Measurements from ENCODE around the gene RHOF. TPM values are rescaled to one million over a fixed set of nuclear protein-coding genes. Genes with fewer than 3 reads are reported as not detected.
A peak's percentile ranks its signal among the peaks of the same experiment; 100 is the strongest.

RHOF gene
- total and polyA plus RNA-seq, 2 of the 8 experiments (the other 6 are each of a cell fraction or from before 2014, with no cell fraction given) = 23.8 to 31.9 TPM

GRCh38 chr12:121806009-121806545 is 12.6 kb upstream of the RHOF start:
- Histone ChIP-seq H3K18ac (ENCODE audit: extremely low read depth, low read length) (no peak overlapping the region), H3K27ac (ENCODE audit: low read depth, low read length) (no peak overlapping the region), H3K4ac (replicated peaks; ENCODE audit: insufficient read length, low read depth, low read length) (no peak overlapping the region), H3K27me3 (replicated peaks in 1 of 4; ENCODE audit: control insufficient read depth in 3 of 4, extremely low read depth in 1 of 4, insufficient read depth in 3 of 4, low read length in 3 of 4) (no peaks in the 10 kb centered on the region), H3K36me3 (ENCODE audit: control insufficient read depth in 2 of 4, insufficient read depth in 4 of 4, low read length in 3 of 4) (peaks cover 0 to 29% (median 13%) of the 10 kb centered on the region in 4 experiments; a peak in 3 of 8 replicates), H3K4me2 (ENCODE audit: insufficient read depth in 1 of 2, low read depth in 2 of 2, low read length in 2 of 2) (peak overlapping the region; percentile 61 to 92), H2AK5ac (ENCODE audit: low read depth, low read length) (peak overlapping the region; percentile 17; the same call in 1 of the 2 replicates), H2AFZ (ENCODE audit: low read length) (no peak overlapping the region), H4K8ac (ENCODE audit: extremely low read depth, insufficient read depth, low read length) (no peak overlapping the region), H3K9ac (replicated peaks in 1 of 4; ENCODE audit: extremely low read depth in 1 of 4, low read depth in 3 of 4, low read length in 3 of 4) (peak overlapping the region in 1 of 4 experiments; percentile 25; a peak in 1 of 7 replicates), H3K79me2 (ENCODE audit: control insufficient read depth in 1 of 2, insufficient read depth in 2 of 2, low read length in 2 of 2) (peaks cover 0 to 48% of the 10 kb centered on the region in 2 experiments; a peak in 2 of 4 replicates), H4K91ac (replicated peaks; ENCODE audit: insufficient read length, low read length) (no peak overlapping the region), H2BK5ac (ENCODE audit: low read depth, low read length) (0 out of 2 replicates have a peak overlapping the region, but pooled peaks have one; percentile 49), H2BK120ac (replicated peaks; ENCODE audit: low read depth, low read length) (no peak overlapping the region), H2BK12ac (ENCODE audit: low read depth, low read length) (0 out of 2 replicates have a peak overlapping the region, but pooled peaks have one; percentile 12), H3K14ac (ENCODE audit: insufficient read length) (no peak overlapping the region), H4K20me1 (replicated peaks in 1 of 2; ENCODE audit: control insufficient read depth in 1 of 2, insufficient read depth in 2 of 2, low read length in 2 of 2) (peaks cover 2 to 6% of the 10 kb centered on the region in 2 experiments), H3K9me3 (ENCODE audit: insufficient read depth in 2 of 2, low read depth in 1 of 2, low read length in 1 of 2) (no peaks in the 10 kb centered on the region), H3K79me1 (ENCODE audit: low read depth, low read length) (peaks cover 11% of the 10 kb centered on the region), H3K4me3 (ENCODE audit: extremely low read depth in 1 of 4, insufficient read depth in 2 of 4, low read depth in 3 of 4, low read length in 4 of 4) (peak overlapping the region; percentile 15 to 87 (median 50); a peak in 6 of 8 replicates), H2BK15ac (ENCODE audit: low read length) (peak overlapping the region; percentile 46; the same call in 1 of the 2 replicates), H2BK20ac (ENCODE audit: low read length) (no peak overlapping the region), H3K23me2 (ENCODE audit: low read depth, low read length) (peaks cover 23% of the 10 kb centered on the region), H3K4me1 (replicated peaks in 1 of 4; ENCODE audit: control insufficient read depth in 3 of 4, insufficient read depth in 4 of 4, low read length in 3 of 4) (peaks cover 7 to 23% (median 18%) of the 10 kb centered on the region in 4 experiments), H3K56ac (replicated peaks; ENCODE audit: insufficient read length, low read depth, low read length) (no peak overlapping the region), H3K23ac (ENCODE audit: insufficient read length) (no peak overlapping the region), H4K5ac (ENCODE audit: insufficient read length, low read depth, low read length) (no peak overlapping the region)
- 78% methylated on average over 13 of the region's 16 CpGs; no CpG with 5 or more reads in 1 of the 2 experiments for WGBS, 2 experiments (ENCODE audit: extremely low coverage in 1 of 2, insufficient coverage in 1 of 2, insufficient read length in 1 of 2, insufficient replicate concordance in 2 of 2, low coverage in 1 of 2, low lambda C conversion rate in 2 of 2, missing lambda C conversion rate in 1 of 2)
- no peak for FAIRE-seq
- ChIA-PET CTCF (ENCODE audit: partially characterized antibody) (interaction anchor here (0.6 to 12.0 kb wide), 13 partner anchors 9 to 240 kb away, joined by 3 to 363 read pairs (median 4); partner anchors contain the start of gene RHOF), POLR2A (ENCODE audit: partially characterized antibody) (interaction anchor here (0.6 to 27.9 kb wide), 7 partner anchors 9 to 222 kb away, joined by 3 to 958 read pairs (median 10); partner anchors contain the start of genes RHOF and SETD1B)
- no peak for TF ChIP-seq HDAC2 (IDR thresholded peaks at IDR 0.05; ENCODE audit: borderline replicate concordance in 1 of 2, low read depth in 2 of 2, low read length in 2 of 2)
- TF ChIP-seq SIRT6 (IDR thresholded peaks at IDR 0.05; ENCODE audit: low read length) = no peak
- TF ChIP-seq TAF1 (IDR thresholded peaks at IDR 0.05; ENCODE audit: low read depth, low read length) = no peak
- no peak for TF ChIP-seq SIX5 (IDR thresholded peaks at IDR 0.05; ENCODE audit: low read depth, low read length)
- no peak for TF ChIP-seq BRCA1 (IDR thresholded peaks at IDR 0.05; ENCODE audit: low read depth, low read length)
- TF ChIP-seq EGR1 (IDR thresholded peaks at IDR 0.05; ENCODE audit: borderline replicate concordance, low read depth, low read length) = no peak
- TF ChIP-seq TAF7 (optimal IDR thresholded peaks at IDR 0.05; ENCODE audit: borderline replicate concordance, low read depth, low read length) = no peak
- no peak for TF ChIP-seq SUZ12 (IDR thresholded peaks at IDR 0.05; ENCODE audit: low read length)
- DNase-seq (ENCODE audit: low read depth in 1 of 2, low spot score in 2 of 2) = no peak
